Measurements from ENCODE around the gene TAGLN3.

DNA sequence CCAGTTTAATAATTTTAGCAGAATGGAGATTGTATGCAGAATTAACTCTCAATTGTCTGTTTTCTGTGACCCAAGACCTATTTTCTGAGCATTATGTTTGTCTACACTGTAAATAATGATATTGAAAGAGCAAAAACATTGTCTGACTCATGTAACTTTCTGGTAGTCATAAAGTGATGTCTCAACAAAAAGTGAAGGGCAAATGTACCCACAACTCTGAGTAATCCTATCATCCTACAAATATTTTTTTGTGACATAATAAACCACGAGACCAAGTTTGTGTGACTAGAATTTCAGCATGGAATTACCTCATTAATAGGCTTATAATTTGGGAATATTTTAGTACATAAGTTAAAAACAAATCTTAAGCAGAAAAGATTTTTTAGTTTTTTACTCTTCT is 35.3 kb upstream of the TAGLN3 start:
- TF ChIP-seq, protein P1, sequence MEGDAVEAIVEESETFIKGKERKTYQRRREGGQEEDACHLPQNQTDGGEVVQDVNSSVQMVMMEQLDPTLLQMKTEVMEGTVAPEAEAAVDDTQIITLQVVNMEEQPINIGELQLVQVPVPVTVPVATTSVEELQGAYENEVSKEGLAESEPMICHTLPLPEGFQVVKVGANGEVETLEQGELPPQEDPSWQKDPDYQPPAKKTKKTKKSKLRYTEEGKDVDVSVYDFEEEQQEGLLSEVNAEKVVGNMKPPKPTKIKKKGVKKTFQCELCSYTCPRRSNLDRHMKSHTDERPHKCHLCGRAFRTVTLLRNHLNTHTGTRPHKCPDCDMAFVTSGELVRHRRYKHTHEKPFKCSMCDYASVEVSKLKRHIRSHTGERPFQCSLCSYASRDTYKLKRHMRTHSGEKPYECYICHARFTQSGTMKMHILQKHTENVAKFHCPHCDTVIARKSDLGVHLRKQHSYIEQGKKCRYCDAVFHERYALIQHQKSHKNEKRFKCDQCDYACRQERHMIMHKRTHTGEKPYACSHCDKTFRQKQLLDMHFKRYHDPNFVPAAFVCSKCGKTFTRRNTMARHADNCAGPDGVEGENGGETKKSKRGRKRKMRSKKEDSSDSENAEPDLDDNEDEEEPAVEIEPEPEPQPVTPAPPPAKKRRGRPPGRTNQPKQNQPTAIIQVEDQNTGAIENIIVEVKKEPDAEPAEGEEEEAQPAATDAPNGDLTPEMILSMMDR (CRISPR knock-in tag; IDR thresholded peaks at IDR 0.05): no peak
- TF ChIP-seq EZH2 (conservative IDR thresholded peaks at IDR 0.05; ENCODE audit: low read depth, low read length) (no peak), GABPB1 (CRISPR knock-in tag; IDR thresholded peaks at IDR 0.05) (no peak), ZNF75D (CRISPR knock-in tag; IDR thresholded peaks at IDR 0.05; ENCODE audit: borderline replicate concordance) (no peak), REPIN1 (CRISPR knock-in tag; IDR thresholded peaks at IDR 0.05; ENCODE audit: borderline replicate concordance, low read depth) (no peak), MZF1 (CRISPR knock-in tag; IDR thresholded peaks at IDR 0.05; ENCODE audit: borderline replicate concordance) (no peak), HNF4G (IDR thresholded peaks at IDR 0.05; ENCODE audit: borderline replicate concordance, low read depth, low read length) (no peak), HNF4G (CRISPR knock-in tag; IDR thresholded peaks at IDR 0.05; ENCODE audit: borderline replicate concordance, low read depth) (no peak)
